WTC11 (cell line): Measurements from ENCODE around the gene ALMS1.

Experiments
- ESRRA ChIP-seq: sonication (generic); formaldehyde crosslinking; IDR thresholded peaks from 2 replicates; pipeline ENCODE4 v1.8.1; 2022; ENCODE audit warnings: mild to moderate bottlenecking, missing genetic modification reagents, borderline replicate concordance
- MYBL2 ChIP-seq: sonication (generic); formaldehyde crosslinking; IDR thresholded peaks from 2 replicates; pipeline ENCODE4 v1.8.1; 2023; ENCODE audit warnings: mild to moderate bottlenecking, moderate library complexity, missing genetic modification reagents
- NFE2L1 ChIP-seq: sonication (generic); formaldehyde crosslinking; IDR thresholded peaks from 2 replicates; pipeline ENCODE4 v1.8.1; 2023; ENCODE audit warnings: missing genetic modification reagents
- RELA ChIP-seq: sonication (generic); formaldehyde crosslinking; IDR thresholded peaks from 2 replicates; pipeline ENCODE4 v1.8.1; 2022; ENCODE audit warnings: missing genetic modification reagents, mild to moderate bottlenecking, borderline replicate concordance
- TEAD4 ChIP-seq: sonication (generic); formaldehyde crosslinking; IDR thresholded peaks from 2 replicates; pipeline ENCODE4 v1.8.0; 2022; ENCODE audit warnings: mild to moderate bottlenecking, missing genetic modification reagents
- ZNF232 ChIP-seq: sonication (generic); formaldehyde crosslinking; IDR thresholded peaks from 2 replicates; pipeline ENCODE4 v1.8.0; 2022; ENCODE audit warnings: mild to moderate bottlenecking, missing genetic modification reagents
- TF ChIP-seq, protein P1 (sequence below): fragments of 200-600 bp; IDR thresholded peaks from 2 replicates; pipeline ENCODE4 v1.8.0; 2022; ENCODE audit warnings: antibody characterized with exemption
- TF ChIP-seq, protein P2 (sequence below): sonication (generic); formaldehyde crosslinking; IDR thresholded peaks from 2 replicates; pipeline ENCODE4 v1.8.1; 2023; ENCODE audit warnings: mild to moderate bottlenecking, missing genetic modification reagents, moderate library complexity
- TF ChIP-seq, protein P3 (sequence below): sonication (generic); formaldehyde crosslinking; IDR thresholded peaks from 2 replicates; pipeline ENCODE4 v1.8.0; 2023; ENCODE audit warnings: missing genetic modification reagents

DNA sequence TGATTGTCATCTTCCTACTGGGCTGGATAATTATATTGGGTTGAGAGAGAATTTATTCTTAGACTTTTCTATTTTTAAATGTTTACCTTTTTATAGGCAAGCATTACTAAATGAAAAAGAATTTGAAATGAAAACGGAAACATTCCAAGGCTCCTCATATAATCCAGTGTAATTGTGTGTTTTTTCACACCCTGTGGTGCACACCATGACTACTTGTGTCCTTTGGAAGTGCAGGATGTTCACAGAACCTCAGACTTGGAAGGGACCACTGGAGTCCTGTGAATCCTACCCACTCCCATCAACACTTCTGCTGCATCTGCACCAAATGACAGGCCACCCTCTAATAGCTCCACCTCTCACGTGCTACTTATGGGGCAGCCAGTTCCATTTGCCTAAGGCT, 208.6 kb downstream of the ALMS1 start:
- TF ChIP-seq, protein P1, sequence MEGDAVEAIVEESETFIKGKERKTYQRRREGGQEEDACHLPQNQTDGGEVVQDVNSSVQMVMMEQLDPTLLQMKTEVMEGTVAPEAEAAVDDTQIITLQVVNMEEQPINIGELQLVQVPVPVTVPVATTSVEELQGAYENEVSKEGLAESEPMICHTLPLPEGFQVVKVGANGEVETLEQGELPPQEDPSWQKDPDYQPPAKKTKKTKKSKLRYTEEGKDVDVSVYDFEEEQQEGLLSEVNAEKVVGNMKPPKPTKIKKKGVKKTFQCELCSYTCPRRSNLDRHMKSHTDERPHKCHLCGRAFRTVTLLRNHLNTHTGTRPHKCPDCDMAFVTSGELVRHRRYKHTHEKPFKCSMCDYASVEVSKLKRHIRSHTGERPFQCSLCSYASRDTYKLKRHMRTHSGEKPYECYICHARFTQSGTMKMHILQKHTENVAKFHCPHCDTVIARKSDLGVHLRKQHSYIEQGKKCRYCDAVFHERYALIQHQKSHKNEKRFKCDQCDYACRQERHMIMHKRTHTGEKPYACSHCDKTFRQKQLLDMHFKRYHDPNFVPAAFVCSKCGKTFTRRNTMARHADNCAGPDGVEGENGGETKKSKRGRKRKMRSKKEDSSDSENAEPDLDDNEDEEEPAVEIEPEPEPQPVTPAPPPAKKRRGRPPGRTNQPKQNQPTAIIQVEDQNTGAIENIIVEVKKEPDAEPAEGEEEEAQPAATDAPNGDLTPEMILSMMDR = no peak
- TF ChIP-seq, protein P2, sequence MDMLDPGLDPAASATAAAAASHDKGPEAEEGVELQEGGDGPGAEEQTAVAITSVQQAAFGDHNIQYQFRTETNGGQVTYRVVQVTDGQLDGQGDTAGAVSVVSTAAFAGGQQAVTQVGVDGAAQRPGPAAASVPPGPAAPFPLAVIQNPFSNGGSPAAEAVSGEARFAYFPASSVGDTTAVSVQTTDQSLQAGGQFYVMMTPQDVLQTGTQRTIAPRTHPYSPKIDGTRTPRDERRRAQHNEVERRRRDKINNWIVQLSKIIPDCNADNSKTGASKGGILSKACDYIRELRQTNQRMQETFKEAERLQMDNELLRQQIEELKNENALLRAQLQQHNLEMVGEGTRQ = no peak
- TF ChIP-seq TEAD4 (CRISPR knock-in tag) (no peak), ZNF232 (no peak), RELA (CRISPR knock-in tag) (no peak), MYBL2 (no peak), ESRRA (CRISPR knock-in tag) (no peak), NFE2L1 (CRISPR knock-in tag) (no peak)
- TF ChIP-seq, protein P3, sequence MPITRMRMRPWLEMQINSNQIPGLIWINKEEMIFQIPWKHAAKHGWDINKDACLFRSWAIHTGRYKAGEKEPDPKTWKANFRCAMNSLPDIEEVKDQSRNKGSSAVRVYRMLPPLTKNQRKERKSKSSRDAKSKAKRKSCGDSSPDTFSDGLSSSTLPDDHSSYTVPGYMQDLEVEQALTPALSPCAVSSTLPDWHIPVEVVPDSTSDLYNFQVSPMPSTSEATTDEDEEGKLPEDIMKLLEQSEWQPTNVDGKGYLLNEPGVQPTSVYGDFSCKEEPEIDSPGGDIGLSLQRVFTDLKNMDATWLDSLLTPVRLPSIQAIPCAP (CRISPR knock-in tag) = no peak
